ENCODE results near the gene TMEM121B.

Gene TMEM121B

DNA sequence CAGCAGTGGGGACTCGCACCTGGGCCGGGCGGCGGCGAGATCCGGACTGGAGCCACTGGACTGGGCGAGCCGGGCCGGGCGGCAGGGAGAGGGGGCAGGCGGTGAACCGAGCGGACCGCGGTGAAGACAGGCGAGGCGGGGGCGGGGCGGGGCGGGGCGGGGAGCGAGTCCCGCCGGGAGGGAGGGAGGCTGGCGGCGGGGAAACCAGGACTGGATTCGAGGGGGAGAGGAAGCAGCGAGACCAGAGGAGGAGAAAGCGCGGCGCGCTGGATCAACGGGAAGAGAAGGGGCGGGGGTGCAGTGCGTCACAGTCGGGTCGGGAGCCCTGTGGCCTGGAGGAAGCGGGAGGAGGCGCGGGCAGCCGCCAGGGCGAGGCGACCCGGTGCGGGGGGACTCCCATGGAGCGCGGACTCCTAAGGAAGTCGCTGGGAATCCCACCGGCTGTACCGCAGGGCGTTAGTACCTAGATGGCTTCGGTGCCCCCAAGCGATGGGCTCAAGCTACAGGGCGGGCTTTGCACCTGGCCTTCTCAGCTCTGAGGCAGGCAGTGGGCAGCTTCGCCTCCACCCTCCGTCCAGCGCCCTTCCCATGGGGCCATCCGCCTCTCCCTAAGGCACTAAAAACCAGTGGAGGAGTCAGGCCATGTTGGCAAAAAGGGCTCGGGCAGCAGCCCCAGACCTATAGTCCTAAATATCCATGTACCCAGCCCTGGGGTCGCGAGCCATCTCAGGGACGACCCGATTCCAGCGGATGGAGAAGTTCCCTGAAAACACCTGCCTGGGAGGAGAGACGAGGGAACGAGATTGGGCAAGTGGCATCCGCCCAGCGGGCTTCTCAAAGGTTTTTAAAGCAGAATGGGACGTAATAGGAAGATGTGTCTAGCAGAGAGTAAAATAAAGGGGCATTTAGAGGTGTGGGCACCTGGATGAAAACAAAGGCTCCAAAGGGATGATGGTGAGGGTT, at the start of gene TMEM121B:
TMEM121B (minus strand) TSS at position 128 of the 963 bp plus-strand sequence. CDS start 233 bp downstream, outside the sequence.
- in situ Hi-C loops (cut with HindIII; ENCODE audit: low pct_unique_long_range_greater_than_20kb, low sequenced_read_pairs), result no loop called here
- TF ChIP-seq JUND (IDR thresholded peaks at IDR 0.05; ENCODE audit: low read depth), result no peak
- DNase-seq (ENCODE audit: low read depth in 1 of 2, low spot score in 1 of 2), result peak in 1 of 2 experiments; percentile 59

DNA sequence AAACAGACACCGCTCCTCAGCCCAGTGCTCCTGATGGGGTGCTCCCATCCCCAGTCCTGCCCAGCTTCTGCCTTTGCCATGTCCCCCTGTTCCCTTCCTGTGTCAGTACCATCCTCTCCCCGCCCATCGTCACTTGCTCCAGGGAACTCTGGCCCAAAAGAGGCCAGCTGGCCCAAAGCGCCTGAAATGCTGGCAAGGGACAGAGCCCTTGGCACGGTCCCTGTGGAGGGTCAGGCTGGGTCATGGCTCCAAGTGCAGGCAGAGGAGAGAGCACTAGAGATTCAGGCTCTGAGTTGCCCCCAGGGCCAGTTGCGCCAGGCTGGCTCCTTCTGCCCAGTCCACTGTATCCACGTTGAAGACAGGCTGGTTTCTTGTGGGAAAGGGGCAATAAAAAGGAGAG, 46.3 kb upstream of the TMEM121B start:
- in situ Hi-C loops (cut with HindIII; ENCODE audit: low pct_unique_long_range_greater_than_20kb, low sequenced_read_pairs), result no loop called here
- TF ChIP-seq JUND (IDR thresholded peaks at IDR 0.05; ENCODE audit: low read depth), result no peak
- no peak for DNase-seq (ENCODE audit: low read depth in 1 of 2, low spot score in 1 of 2)

DNA sequence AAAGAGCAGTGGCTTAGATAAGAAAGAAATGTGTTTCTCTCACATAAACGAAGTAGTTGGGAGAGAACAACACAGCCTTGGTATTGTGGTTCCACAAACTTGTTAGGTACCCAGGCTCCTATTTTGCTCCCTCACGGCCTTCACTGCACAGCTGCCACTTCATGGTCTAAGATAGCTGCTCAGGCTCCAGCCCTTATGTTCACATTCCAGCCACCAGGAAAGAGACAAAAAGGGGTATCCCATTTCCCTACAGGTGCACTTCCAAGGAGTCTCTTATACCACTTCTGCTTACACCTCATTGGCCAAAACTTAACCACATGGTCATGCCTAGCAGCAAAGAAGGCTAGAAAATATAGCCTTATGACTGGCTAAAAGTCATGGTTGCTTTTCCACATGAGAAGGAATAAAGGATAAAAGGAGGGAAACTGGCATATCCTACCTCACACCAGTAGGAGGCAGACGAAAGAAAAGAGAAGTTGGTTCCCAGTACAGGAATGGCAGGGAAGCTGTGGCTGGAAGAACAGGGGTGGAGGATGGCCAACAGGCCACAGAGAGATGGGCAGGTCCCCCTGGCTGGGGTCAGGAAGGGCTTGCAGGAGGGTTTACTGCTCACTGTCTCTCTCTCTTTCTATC, 43.3 kb upstream of the TMEM121B start:
- TF ChIP-seq JUND (IDR thresholded peaks at IDR 0.05; ENCODE audit: low read depth), result no peak
- in situ Hi-C loops (cut with HindIII; ENCODE audit: low pct_unique_long_range_greater_than_20kb, low sequenced_read_pairs), result no loop called here
- no peak for DNase-seq (ENCODE audit: low read depth in 1 of 2, low spot score in 1 of 2)

DNA sequence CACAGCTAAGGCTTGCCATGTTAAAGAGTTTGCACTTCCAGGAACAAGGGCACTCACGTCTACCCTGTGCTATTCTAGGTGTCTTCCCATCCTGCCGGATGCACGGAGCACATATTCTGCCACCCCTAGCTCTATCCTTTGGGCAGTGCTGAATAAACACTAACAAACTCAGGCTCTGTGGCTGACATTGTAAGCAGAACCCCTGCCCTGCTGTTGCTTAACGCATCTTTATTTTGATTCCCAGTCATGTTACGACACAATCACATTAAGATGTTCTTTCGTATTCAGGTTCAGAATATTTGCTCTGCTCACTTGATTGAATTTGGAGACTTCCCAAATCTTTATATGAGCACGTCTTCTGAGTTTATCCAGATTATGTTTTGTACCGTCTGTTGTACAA, 41.6 kb upstream of the TMEM121B start:
- in situ Hi-C loops (cut with HindIII; ENCODE audit: low pct_unique_long_range_greater_than_20kb, low sequenced_read_pairs), result no loop called here
- no peak for DNase-seq (ENCODE audit: low read depth in 1 of 2, low spot score in 1 of 2)
- no peak for TF ChIP-seq JUND (IDR thresholded peaks at IDR 0.05; ENCODE audit: low read depth)

DNA sequence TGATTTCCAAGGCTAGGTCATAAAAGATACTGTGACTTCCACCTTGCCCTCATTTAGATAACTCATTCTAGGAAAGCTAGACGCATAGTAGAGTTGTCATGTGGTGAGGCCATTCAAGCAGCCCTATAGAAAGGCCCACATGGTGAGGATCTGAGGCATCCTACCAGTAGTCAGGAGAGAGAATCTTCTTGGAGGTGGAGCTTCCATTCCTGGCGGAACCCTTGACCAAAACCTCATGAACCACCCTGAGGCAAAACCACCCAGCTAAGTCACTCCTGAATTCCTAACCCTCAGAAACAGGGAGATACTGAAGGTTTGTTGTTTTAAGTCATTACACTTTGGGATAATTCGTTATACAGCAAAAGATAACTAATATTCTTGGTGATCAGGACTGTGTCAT, 40.8 kb upstream of the TMEM121B start:
- DNase-seq (ENCODE audit: low read depth in 1 of 2, low spot score in 1 of 2), result no peak
- no peak for TF ChIP-seq JUND (IDR thresholded peaks at IDR 0.05; ENCODE audit: low read depth)
- in situ Hi-C loops (cut with HindIII; ENCODE audit: low pct_unique_long_range_greater_than_20kb, low sequenced_read_pairs), result no loop called here

DNA sequence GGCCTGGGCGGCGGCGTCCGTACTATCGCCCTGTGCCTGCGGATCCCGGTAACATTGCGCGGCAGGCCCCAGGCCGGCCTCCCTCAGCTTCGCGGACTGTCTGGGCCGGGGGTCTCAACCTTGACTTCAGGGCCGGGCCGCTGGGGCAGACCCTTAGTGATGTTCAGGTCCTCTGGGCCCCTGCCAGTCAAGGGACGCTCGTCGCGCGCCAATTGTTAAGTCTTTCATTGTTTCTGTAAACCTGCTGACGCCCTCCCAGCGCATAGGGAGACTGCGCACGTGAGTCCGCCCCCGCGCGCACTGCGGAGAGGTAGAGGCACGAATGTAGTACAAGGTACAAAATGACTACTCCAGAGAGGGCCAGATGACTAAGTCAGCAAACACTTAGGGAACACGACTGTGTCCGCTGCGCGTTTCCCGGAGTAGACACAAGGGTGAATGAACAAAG, 38.4 kb upstream of the TMEM121B start:
- peak; percentile 44 to 61 for DNase-seq (ENCODE audit: low read depth in 1 of 2, low spot score in 1 of 2)
- in situ Hi-C loops (cut with HindIII; ENCODE audit: low pct_unique_long_range_greater_than_20kb, low sequenced_read_pairs), result no loop called here
- TF ChIP-seq JUND (IDR thresholded peaks at IDR 0.05; ENCODE audit: low read depth), result no peak

DNA sequence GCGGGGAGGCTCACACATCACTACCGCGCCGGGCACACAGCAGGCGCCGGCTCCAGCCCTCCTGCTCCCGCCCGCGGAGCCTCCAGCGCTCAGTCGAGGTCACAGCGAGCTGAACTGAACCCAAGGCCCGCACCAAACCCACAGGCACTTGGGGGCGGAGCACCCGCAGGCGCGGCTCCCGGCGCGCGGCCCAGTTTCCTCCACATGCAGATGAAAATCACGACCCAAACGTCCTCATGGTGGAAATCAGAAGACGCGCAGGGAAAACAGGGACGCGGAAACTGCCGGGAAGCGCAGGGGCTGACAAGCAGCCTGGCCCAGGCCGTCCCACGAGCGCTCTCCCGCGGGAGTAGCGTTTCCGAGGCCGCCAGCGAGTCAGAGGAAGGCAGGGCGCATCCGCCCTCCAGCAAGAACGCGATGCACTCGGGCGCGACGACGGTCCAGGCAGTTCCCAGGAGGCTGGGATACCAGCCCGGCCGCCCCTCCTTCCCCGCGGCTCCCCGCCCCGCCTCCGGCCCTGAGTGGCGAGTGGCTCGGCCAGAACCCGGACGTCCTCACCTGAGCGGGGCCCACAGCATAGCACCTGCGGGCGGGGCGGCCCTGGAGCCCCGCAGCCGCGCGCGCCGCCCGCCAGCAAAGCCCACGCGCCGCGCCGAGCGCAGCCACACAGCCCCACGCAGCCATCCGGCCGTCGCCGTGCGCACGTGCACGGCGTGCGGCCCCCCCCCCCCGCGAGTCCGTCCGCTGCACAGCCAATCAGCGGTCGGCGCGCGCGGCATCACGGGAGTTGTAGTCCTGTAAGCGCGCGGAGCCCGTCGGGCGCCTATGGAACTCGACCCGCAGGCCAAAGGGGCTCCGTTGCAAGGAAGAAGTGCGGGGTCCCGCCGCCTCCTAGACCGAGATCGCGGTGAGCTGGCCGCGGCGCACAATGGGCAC, 37.7 kb upstream of the TMEM121B start, which contains the start of gene HDHD5:
HDHD5 (minus strand) TSS at position 710 of the 936 bp plus-strand sequence; CDS start at position 684, 26 bp downstream.
- in situ Hi-C loops (cut with HindIII; ENCODE audit: low pct_unique_long_range_greater_than_20kb, low sequenced_read_pairs), result no loop called here
- TF ChIP-seq JUND (IDR thresholded peaks at IDR 0.05; ENCODE audit: low read depth), result no peak
- DNase-seq (ENCODE audit: low read depth in 1 of 2, low spot score in 1 of 2), result peak; percentile 90 to 92

DNA sequence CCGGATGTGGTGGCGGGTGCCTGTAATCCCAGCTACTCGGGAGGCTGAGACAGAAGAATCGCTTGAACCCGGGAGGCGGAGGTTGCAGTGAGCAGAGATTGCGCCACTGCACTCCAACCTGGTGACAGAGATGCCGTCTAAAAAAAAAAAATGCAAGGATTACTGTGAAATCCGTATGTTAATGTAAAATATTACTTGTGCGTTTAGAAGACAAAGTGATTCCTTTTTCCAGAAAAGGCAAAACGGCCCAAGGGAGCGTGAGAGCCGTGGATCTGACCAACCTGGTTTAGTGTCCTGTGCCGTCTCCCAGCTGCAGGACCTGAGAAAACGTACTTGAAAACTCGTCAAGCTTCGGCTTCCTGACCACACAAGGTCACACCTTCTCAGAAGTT, 37.0 kb upstream of the TMEM121B start:
- TF ChIP-seq JUND (IDR thresholded peaks at IDR 0.05; ENCODE audit: low read depth), result no peak
- in situ Hi-C loops (cut with HindIII; ENCODE audit: low pct_unique_long_range_greater_than_20kb, low sequenced_read_pairs), result no loop called here
- no peak for DNase-seq (ENCODE audit: low read depth in 1 of 2, low spot score in 1 of 2)

DNA sequence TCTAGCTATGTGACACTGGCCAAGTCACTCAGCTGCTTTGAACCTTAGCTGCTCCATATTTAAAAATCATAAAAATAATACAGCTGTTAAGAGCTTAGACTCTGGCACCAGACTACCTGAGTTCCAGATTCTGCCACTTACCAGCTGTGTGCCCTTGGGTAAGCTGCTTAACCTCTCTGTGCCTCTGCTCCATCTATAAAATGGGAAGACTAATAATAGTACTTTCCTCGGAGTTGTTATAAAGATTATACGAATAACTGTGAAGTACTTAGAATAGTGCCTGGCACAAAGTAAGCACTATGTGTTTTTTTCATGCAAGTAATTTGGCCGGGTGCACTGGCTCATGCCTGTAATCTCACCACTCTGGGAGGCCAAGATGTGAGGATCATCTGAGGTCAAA, 36.6 kb upstream of the TMEM121B start:
- TF ChIP-seq JUND (IDR thresholded peaks at IDR 0.05; ENCODE audit: low read depth), result no peak
- DNase-seq (ENCODE audit: low read depth in 1 of 2, low spot score in 1 of 2), result no peak
- in situ Hi-C loops (cut with HindIII; ENCODE audit: low pct_unique_long_range_greater_than_20kb, low sequenced_read_pairs), result no loop called here

DNA sequence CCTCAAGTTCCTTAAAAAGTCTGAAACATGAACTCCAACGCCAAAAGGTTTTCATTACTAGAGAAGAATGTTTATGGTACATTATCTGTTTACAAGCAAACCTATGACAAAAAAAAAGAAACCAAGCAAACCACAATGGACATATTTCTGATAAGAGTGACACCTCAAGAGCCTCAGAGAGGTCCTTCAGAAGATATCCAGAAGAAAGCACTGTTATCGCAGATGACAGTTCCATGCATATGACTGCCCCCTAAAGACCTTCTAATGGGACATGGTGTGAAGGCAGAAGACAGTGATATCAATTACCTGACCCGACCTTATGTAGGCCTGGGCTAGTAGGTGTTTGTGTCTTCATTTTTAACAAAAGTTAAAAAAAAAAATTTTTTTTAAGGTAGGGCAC, 34.8 kb upstream of the TMEM121B start:
- TF ChIP-seq JUND (IDR thresholded peaks at IDR 0.05; ENCODE audit: low read depth), result no peak
- in situ Hi-C loops (cut with HindIII; ENCODE audit: low pct_unique_long_range_greater_than_20kb, low sequenced_read_pairs), result no loop called here
- no peak for DNase-seq (ENCODE audit: low read depth in 1 of 2, low spot score in 1 of 2)

DNA sequence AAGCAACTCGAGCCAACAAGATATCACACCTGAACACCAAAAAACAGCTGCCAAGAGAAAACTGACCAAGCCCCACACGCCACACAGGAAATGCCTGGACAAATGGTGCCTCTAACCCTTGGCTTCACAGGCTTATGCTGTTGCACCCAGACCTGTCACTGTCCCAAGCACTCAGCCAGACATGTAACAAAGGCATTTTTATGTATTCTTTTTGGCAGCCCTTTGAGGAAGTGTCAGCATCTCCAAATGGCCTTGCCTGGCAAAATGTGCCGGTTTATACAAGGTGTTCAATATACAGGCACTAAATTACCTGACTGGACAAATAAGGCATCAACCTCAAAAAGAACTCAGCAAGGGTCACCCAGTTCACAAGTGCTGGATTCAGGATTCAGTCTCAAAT, 31.8 kb upstream of the TMEM121B start:
- in situ Hi-C loops (cut with HindIII; ENCODE audit: low pct_unique_long_range_greater_than_20kb, low sequenced_read_pairs), result no loop called here
- peak in 1 of 2 experiments; percentile 45 for DNase-seq (ENCODE audit: low read depth in 1 of 2, low spot score in 1 of 2)
- TF ChIP-seq JUND (IDR thresholded peaks at IDR 0.05; ENCODE audit: low read depth), result no peak

DNA sequence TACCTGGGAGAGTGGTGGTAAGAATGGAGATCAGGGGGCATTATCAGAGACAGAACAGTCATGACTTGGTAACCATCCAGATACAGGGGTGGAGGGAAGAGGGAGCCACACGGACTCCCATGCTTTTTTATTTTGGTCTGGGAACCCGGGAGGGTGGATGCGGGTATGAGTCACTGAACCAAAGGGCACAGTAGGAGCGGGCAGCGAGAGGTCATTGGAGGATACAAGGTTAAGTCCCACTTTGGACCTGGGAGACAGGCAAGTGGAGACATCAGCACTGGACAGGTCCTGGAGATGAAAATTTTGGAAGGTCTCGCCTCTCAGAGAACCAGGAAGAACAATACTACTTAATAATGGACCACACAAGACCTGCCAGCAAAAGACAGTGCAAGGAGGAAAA, 31.2 kb upstream of the TMEM121B start:
- DNase-seq (ENCODE audit: low read depth in 1 of 2, low spot score in 1 of 2), result no peak
- in situ Hi-C loops (cut with HindIII; ENCODE audit: low pct_unique_long_range_greater_than_20kb, low sequenced_read_pairs), result no loop called here
- TF ChIP-seq JUND (IDR thresholded peaks at IDR 0.05; ENCODE audit: low read depth), result no peak
